ENCODE results near the gene ZBTB34. TPM values are rescaled to one million over a fixed set of nuclear protein-coding genes. Genes with fewer than 3 reads are reported as not detected.

Gene ZBTB34
- total RNA-seq, 2 donors from 2014 or later: 6.6 to 9.4 TPM

DNA sequence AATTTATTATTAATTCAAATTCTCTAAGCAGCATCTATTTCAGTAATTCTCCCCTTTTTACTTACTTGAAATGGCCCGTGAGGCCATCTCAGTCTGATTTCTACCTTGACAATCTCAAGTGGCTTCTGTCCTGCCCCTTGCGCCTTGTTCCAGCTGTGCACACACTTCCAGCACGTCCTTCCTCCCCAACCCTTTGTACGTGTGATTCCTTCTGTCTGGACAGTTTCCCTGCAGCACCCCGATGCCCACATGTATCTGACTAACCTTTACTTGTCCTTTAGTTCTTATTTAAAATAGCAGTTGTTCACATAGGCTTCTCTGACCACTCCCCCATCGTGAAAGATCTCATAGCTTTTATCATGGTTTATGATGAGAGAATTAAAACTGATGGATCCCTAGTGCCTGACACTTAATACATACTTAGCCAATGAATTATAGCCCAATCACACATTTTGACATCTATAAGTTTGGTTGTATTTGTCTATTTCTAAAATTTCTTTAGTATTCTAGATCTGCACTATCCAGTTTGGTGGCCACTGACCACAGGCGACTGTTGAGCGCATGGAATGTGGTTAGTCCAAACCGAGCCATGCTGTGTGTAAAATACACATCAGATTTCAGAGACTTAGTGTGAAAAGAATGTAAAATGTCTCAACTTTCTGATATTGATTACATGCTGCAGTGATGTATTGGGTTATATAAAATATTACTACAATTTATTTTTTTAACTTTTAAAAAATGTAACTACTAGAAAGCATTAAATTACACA, 14.3 kb downstream of the ZBTB34 start:
- ATAC-seq: no peak
- intact Hi-C loops (cut with DNase I, micrococcal nuclease): no loop called here
- no peak for DNase-seq

DNA sequence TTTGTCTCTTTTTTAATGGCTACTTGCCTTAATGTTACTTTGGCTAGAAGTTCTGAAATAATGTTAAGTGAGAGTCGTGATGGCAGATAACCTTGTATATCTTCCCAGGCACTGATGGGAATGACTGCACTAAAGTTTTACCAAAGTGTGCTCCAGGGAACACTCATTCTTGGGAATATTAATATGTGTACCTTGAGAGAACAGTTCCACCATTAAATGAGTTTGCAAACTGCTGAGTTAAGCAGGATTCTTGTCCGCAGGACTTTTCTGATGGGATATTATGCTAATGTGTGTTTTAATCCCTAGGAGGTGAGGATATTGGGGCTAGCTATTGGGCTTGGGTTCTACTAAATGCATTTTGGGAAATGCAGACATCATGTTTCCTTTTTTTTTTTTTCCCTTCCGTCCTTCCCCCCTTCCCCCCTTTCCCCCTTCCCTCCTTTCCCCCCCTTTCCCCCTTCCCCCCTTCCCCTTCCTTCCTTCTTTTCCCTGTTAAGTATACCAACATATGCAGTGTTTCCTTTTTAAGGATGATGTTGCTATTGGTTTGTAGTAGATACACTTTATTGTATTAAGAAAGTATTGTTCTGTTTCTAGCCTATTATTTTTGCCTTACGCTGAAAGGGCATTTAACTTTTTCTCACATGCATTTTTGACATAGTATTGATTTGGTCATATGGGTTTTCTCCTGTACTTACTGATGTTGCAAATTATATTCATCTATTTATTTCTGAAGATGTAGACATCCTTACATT, 15.5 kb downstream of the ZBTB34 start:
- no peak for DNase-seq
- ATAC-seq: no peak
- intact Hi-C loops (cut with DNase I, micrococcal nuclease): no loop called here

DNA sequence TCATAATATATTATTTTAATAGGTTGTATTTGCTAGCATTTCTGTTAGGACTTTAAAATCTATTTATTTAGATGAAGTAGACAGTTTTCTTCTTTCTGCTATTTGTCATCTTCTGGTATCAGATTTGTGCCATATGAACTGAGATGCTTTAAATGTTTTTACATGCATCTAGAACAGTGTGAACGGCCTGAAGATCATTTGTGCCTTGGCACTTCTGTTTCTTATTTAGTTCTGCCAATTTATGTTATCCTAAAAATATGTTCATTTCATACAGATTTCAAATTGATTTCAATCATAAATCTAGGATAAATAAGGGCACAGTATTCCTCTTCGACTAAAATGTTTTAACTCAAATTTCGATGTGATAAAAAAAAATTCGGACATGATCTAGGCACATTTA, 16.1 kb downstream of the ZBTB34 start:
- intact Hi-C loops (cut with DNase I, micrococcal nuclease): no loop called here
- no peak for ATAC-seq
- DNase-seq: no peak

DNA sequence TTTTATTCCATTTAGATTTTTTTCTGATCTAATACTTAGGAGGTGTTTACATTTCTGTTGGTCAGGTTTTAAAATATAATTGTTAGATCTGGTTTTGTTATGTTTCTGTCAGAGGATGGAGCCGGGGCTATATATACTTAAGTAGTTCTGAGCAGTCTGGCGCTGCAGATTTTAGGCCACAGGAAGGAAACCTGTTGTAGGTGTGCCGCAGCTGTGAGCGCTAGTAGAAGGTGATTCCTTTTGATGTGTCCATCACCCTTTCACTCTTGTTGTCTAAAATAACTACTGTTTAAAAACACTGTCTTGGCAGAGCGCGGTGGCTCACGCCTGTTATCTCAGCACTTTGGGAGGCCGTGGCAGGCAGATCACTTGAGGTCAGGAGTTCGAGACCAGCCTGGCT, 17.0 kb downstream of the ZBTB34 start:
- no peak for DNase-seq
- ATAC-seq: no peak
- intact Hi-C loops (cut with DNase I, micrococcal nuclease): no loop called here

DNA sequence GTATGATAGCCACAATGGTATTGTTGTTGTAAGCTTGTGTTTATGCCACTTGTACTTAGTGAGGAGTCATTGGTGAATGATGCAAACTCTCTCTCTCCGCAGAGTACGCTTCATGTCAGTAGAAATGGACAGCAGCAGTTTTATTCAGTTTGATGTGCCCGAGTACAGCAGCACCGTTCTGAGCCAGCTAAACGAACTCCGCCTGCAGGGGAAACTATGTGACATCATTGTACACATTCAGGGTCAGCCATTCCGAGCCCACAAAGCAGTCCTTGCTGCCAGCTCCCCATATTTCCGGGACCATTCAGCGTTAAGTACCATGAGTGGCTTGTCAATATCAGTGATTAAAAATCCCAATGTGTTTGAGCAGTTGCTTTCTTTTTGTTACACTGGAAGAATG, 18.8 kb downstream of the ZBTB34 start:
- intact Hi-C loops (cut with DNase I, micrococcal nuclease): no loop called here
- ATAC-seq: no peak
- no peak for DNase-seq

DNA sequence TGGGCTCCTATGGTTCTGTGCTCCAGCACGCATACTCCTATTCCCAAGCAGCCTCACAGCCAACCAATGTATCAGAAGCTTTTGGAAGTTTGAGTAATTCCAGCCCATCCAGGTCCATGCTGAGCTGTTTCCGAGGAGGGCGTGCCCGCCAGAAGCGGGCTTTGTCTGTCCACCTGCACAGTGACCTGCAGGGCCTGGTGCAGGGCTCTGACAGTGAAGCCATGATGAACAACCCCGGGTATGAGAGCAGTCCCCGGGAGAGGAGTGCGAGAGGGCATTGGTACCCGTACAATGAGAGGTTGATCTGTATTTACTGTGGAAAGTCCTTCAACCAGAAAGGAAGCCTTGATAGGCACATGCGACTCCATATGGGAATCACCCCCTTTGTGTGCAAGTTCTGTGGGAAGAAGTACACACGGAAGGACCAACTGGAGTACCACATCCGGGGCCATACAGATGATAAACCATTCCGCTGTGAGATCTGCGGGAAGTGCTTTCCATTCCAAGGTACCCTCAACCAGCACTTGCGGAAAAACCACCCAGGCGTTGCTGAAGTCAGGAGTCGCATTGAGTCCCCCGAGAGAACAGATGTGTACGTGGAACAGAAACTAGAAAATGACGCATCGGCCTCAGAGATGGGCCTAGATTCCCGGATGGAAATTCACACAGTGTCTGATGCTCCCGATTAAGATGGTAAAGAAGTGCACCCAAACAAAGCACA, 19.9 kb downstream of the ZBTB34 start:
- ATAC-seq (no peak), DNase-seq (no peak)
- intact Hi-C loops (cut with DNase I, micrococcal nuclease): no loop called here

DNA sequence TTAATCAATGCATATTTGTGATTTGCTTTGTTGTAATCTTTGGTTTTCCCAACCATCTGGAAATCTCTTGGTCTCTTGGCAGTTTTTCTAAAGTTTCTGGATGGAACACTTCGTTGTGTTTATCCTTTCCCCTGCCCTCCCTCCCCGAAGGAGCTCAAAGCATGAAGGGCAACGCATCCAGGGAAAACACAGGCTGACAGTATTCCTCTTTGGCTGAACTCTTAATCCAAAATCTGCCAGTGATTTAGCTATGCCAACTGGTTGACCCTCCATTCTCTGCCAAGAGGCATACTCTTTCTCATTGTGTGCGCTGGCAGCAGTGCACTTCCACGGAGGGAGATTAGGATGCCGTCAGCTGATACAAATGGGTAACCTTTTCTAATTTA, 20.5 kb downstream of the ZBTB34 start:
- intact Hi-C loops (cut with DNase I, micrococcal nuclease): no loop called here
- DNase-seq (no peak), ATAC-seq (no peak)

DNA sequence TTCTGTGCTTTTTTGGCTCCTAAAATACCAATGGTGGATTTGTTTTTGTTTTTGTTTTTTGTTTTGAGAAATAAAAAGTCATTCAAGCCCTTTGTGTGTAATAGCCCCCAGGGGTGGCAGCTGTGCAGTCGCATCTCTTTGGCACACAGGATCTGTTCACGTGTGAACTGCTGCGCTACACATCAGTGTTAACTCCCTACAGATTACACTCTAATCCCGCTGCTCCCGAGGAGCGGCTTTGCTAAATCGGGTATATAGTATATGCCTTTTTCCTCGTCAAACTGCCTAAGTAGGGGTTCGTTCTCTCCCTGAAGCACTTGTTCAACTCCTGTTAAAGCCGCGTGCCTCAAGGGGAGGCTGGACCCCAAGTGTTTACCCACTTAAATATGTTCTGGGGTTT, 22.3 kb downstream of the ZBTB34 start:
- ATAC-seq (no peak), DNase-seq (no peak)
- intact Hi-C loops (cut with DNase I, micrococcal nuclease): no loop called here

DNA sequence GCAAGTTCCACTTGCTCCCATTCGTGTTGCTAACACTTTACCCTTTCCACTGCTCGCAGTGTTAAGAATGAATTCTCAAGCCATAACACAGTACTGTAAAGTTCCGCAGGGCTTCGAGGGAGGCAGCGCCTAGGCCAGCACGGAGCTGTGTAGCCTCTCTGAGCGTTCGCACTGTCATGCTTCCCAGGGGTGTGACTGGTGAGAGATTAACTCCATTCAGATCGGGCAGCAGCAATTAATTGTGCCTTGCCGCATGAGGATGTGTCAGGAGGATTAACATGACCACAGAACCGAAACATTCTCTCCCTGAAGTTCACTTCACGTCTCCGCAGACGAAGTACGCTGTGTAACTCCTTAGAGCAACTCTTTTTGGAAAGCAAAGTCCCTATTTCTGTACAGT, 23.2 kb downstream of the ZBTB34 start:
- no peak for DNase-seq
- intact Hi-C loops (cut with DNase I, micrococcal nuclease): no loop called here
- no peak for ATAC-seq

DNA sequence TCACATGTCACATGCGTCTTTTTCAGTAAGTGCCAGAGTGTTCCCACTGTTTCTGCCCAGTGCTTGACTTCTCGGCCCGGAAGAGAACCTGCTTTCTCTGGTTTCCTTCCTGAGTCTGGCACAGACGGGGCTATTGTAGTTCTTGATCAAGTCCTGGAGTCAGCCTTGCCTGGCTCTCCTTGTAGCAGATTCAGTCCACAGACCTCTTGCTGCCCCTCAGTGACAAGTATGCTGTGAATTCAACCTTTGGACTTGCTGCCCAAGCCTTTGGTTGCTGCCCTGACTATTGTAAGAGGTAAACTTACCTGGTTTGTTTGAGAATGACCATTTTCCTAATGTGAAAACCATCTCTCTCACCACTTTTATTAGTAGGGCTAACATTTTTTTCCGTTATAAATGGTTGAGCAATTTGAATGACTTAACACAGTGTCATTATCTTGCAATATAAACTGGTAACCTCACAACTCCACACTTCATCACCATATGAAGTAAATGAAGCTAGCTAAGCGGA, 24.7 kb downstream of the ZBTB34 start:
- ATAC-seq (no peak), DNase-seq (no peak)
- intact Hi-C loops (cut with DNase I, micrococcal nuclease): no loop called here

DNA sequence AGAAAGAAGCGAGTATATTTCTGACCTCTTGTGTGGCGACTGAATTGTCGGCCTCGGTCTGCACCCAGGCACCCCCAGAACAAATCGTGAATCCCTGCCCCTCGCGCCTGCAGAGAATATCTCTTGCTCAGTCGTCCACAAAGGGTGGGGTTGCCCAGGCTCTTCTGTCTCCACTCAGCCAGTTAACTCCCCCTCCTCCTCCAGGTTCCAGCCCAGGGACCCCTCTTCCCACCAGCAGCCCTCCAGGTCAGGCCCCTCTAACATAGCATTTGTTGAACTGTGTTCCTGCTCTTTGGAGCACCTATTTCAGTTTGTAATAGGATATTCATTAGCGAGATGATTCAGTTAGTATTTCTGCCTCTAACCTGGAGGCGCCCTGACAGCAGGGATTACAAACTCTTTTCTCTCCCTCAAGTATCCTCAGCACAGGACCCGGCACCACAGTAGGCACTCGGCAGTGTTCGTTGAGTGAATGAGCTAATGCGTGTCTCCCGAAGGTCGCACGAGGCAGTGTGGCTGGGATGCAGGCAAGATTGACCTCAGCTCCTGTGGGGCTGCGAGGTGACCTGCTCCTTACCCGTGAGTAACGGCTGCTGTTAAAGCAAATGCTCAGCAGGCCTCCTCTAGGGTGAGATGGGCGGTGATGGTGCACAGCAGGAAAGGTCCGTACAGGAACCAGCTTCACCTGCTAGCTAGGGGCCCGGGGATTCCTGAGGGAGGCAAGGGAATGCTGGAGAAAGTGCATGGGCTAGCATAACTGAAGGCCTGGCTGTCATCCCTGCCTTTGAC, 25.8 kb downstream of the ZBTB34 start:
- intact Hi-C loops (cut with DNase I, micrococcal nuclease): no loop called here
- ATAC-seq (no peak), DNase-seq (no peak)

DNA sequence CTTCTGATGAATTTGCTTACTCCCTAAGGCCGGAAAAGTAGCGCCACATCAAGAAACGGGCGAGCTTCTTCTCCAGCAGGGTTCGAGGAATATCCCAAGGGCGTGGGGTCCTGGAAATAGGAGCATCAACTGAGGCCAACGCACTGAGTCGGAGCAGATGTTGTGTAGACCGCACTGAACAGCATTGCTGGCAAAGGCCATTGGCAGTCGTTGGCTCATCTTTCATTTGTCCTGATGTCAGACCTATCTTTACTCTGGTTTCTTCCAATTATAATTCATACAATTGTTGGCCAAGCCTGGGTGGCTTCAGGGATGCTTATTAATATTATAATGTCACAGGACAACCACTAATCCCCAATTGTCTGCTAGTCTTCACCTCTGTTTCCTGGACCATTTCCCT, 26.5 kb downstream of the ZBTB34 start:
- intact Hi-C loops (cut with DNase I, micrococcal nuclease): no loop called here
- DNase-seq: no peak
- no peak for ATAC-seq

DNA sequence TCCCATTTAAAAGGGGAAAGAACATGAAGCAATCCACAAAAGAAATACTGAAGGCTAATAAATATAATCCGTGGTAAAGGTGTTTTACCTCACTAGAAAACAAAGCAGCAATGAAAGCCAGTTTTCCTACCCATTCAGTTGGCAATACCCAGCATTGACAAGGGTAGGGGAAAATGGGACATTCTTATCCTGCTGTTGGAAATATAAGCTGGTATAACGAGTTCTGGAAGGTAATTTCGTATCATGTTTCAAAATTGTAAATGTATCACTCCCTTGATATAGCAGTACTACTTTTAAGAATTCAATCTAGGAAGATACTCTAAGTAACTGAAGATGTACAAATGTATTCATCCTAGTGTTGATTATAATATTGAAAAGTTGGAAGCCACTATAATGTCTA, 31.2 kb downstream of the ZBTB34 start:
- ATAC-seq (no peak), DNase-seq (no peak)
- intact Hi-C loops (cut with DNase I, micrococcal nuclease): no loop called here

DNA sequence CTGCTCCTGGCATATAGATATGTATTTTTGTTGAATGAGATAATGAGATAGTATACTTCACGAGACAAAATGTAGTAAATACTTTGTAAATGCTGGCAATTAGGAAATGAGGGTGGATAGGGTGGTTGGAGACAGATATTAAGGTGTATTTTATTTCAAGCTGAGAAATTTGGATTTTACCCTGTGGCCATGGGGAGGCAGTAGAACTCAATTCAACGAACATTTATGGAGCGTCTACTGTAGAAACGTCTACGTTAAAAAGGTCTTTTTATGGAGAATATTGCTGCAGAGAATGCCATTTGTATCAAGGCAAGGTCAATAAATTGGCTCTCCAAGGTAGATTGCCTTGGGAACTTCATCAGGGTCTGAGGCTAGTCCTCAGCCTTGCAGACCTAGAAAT, 32.6 kb downstream of the ZBTB34 start:
- DNase-seq: no peak
- intact Hi-C loops (cut with DNase I, micrococcal nuclease): no loop called here
- ATAC-seq: peak; percentile 51

DNA sequence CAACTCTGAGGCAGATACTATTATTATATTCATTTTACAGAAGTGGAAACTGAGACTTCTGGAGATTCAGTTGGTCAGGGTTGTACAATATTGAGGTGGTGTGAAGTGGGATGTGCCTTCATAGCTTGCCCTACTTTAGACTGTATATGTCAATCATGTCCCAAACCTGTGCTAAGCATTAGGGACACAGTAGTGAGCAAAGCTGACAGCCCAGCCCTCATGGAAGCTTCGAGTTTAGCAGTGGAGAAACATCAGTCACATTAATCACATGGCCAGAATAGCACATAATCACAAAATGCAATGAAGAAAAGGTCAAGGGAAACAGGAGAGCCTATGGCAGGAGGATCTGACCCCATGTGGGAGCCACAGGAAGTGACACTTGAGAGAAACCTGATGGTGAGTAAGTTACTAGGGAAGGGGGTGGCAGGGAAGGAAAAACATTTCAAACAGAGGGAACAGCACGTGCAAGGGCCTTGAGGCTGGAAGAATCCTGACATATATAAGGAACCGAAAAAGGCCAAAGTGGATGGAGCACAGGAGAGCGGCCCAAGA, 33.7 kb downstream of the ZBTB34 start:
- no peak for DNase-seq
- intact Hi-C loops (cut with DNase I, micrococcal nuclease): no loop called here
- no peak for ATAC-seq

DNA sequence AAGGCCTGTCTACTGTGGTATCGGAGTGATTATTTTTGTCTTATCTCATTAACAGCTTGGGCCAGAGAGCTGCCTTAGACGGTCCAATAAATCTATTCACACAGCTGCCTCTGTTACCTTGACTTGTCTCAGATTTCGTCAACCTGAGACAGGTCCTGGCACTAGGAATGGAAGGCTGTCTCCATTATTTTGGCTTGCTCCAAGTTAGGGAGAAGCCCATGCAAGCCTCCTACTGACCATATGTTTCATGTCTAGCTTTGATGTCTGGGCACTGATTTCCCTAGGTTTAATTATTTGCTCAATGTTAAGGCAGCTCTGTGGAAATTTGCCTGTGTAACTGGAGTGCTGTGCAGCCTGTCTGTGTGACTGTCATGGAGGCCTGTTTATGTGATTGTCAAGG, 41.8 kb downstream of the ZBTB34 start:
- intact Hi-C loops (cut with DNase I, micrococcal nuclease): no loop called here
- no peak for ATAC-seq
- DNase-seq: no peak

DNA sequence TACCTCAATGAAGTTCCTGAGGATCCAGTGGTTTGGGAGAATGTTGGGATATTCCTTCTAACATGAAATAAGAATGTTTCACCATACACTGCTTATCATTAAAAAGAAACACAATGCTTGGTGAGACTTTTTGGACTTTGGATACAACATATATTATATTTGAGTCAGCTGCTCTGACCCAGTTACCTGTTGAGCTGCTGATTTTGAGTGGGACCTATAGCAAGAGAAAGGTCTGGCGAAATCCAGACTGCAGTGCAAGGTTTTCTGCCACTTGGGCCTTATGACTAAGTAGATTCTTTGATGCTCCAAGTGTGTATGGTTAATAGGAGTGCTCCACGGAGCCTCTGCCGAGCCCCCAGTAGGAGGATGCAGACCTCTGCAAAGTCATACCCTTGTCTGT, 44.1 kb downstream of the ZBTB34 start:
- no peak for DNase-seq
- no peak for ATAC-seq
- intact Hi-C loops (cut with DNase I, micrococcal nuclease): no loop called here

DNA sequence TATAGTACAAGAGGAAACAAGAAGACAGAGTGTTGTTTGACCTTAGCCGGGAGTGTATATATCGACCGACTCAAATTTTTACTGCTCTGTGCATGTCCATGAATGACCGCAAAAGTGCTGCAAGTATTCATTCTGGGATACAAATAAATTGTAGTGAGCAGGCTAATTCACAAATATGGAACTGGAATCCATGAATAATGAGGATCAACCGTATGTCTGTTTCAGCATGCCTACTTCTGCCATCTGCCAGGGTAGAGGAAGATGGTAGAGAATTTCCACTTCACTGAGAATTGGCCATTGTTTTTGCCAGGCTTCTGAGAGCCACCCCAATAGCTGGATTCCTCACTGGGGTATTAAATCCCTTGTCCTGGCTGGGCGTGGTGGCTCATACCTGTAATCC, 45.7 kb downstream of the ZBTB34 start:
- intact Hi-C loops (cut with DNase I, micrococcal nuclease): no loop called here
- DNase-seq (no peak), ATAC-seq (no peak)

DNA sequence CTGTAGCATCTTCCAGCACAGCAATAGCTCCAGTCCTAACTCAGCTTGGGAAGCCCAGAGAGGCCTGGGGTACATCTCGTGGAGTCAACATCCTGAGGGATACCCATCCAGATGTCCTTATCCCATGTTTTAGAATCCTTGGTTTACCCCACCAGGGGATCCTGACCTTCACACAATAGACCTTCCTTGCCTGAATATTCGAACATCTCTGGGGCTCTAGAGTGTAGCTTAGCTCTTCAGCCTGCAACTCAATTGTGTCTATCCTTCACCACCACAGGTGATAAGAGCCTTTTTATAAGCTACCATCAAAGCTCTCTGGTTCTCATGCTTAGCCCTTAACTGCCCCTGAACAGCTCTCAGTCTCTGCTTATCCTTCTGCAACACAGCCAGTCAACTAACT, 46.6 kb downstream of the ZBTB34 start:
- no peak for DNase-seq
- intact Hi-C loops (cut with DNase I, micrococcal nuclease): no loop called here
- no peak for ATAC-seq

Measured in left colon (tissue), 2 donors.